ENCODE results near the gene BLTP2.

DNA sequence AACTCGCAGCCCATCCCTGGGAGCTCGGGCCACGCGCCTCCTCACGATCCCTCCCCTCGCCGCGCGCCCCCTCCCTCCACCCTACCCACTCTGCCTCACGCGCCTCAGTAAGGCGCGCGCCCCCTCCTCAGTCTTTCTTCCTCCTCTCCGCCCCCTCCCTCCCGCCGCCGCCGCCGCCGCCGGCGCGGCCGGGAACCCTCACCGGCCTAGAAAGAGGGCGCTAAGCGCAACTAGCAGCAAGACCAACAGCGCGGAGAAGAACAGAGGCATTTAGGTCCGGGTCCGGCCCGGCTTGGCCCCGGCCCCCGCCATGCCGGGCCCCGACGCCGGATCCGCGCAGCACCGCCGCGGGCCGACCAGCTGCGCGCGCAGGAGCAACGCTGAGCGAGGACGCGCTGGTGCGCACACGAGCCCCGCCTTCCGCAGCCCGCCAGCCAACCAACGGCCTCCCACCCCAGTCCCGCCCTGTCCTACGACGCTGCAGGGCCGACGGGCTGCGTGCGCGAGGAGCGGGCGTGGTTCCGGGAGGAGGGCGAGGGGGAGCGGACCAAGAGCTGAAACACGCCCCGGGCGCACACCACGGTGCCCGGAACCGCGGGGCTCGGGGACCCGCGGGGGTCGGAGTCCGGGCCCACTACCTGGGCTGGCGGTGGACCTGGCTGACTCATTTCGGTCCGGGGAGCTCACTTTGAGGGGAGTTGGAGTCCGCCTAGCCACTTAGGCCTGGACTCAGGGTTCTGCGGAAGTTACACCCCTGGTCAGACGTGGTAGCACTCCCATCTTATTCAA lies at the start of gene BLTP2:
- TF ChIP-seq YY1 (IDR thresholded peaks at IDR 0.05; ENCODE audit: insufficient read depth, insufficient read length): no peak
- TF ChIP-seq ZNF274 (IDR thresholded peaks at IDR 0.05; ENCODE audit: low read depth, low read length): no peak
